ENCODE measurements around the gene PSG6. TPM values are rescaled to one million over a fixed set of nuclear protein-coding genes. Genes with fewer than 3 reads are reported as not detected.
"Not testable (repeated sequence)": the region's sequence is repeated elsewhere in the genome, so short reads cannot be mapped to it uniquely, and the experiment has no call there.

PSG6 gene
- total and polyA plus RNA-seq, 8 donors, result not detected

DNA sequence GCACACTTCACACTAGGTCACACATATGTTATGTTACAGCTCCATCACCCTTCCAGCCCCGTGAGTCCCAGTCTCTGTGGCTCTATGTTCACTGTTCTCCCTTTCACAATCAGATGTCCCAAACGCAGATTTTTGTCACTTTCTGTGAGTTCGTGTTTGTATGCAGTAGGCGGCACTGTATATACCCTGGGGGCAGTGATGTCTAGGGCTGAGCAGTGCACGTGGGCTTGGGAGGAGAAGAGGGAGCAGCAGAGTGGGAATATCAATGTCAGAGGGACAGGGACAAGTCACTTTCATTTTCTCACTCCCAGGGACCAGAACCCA lies 60.2 kb downstream of the PSG6 start:
- intact Hi-C loops (cut with DNase I; ENCODE audit: low total_unique reads), result no loop called here
- WGBS, 5 donors, result 65 to 72% (median 71%) methylated on average over 5 of the region's 5 CpGs
- no peaks in the 10 kb centered on the region for H3K27me3 ChIP-seq
- no peak overlapping the region for H3K4me3 ChIP-seq
- H3K4me1 ChIP-seq, result no peaks in the 10 kb centered on the region
- DNase-seq, result no peak
- no peaks in the 10 kb centered on the region for H3K36me3 ChIP-seq
- no peak overlapping the region for H3K27ac ChIP-seq
- TF ChIP-seq POLR2AphosphoS5 (IDR thresholded peaks at IDR 0.05), result no peak
- TF ChIP-seq, protein P1, sequence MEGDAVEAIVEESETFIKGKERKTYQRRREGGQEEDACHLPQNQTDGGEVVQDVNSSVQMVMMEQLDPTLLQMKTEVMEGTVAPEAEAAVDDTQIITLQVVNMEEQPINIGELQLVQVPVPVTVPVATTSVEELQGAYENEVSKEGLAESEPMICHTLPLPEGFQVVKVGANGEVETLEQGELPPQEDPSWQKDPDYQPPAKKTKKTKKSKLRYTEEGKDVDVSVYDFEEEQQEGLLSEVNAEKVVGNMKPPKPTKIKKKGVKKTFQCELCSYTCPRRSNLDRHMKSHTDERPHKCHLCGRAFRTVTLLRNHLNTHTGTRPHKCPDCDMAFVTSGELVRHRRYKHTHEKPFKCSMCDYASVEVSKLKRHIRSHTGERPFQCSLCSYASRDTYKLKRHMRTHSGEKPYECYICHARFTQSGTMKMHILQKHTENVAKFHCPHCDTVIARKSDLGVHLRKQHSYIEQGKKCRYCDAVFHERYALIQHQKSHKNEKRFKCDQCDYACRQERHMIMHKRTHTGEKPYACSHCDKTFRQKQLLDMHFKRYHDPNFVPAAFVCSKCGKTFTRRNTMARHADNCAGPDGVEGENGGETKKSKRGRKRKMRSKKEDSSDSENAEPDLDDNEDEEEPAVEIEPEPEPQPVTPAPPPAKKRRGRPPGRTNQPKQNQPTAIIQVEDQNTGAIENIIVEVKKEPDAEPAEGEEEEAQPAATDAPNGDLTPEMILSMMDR (IDR thresholded peaks at IDR 0.05), result no peak
- TF ChIP-seq POLR2A (IDR thresholded peaks at IDR 0.05), result no peak
- TF ChIP-seq EP300 (IDR thresholded peaks at IDR 0.05), result no peak
- no peaks in the 10 kb centered on the region for H3K9me3 ChIP-seq

DNA sequence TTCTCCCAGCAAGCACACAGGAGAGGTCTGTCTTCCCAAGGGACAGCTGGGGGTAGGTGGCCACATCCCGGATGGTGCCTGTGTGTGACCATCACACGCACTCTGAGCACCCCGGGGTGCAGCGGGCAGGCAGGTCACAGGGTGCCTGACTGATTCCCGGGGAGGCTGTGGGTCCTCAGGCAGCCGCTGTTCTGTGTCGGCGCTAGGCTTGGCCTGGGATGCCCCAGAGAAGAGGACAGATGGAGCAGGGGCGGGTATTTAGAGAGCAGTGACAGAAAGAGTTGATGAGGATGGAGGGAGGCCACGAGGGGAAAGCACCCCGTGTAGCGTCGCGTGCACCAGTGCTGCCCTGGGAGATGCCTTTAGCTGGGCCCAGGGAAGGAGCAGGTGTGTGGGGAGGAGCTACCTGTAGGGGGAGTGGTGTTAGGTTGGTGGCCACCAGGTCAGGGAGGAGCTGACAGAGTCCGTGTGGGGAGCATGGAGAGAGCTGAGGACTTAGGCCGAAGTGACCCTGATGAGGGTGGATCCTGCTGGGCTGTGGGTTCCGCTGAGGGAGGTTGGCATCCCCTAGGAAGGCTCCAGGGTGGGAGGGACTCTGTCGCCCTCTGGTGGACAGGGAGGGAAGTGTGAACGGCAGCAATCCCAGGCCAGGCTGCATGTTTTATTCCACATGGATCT lies 60.7 kb downstream of the PSG6 start:
- TF ChIP-seq, protein P1 (IDR thresholded peaks at IDR 0.05), result peak in 2 of 7 experiments; percentile 19 to 26
- WGBS, 5 donors, result 77 to 84% (median 80%) methylated on average over 19 of the region's 19 CpGs
- H3K27ac ChIP-seq; H3K9me3 ChIP-seq; H3K4me3 ChIP-seq; H3K4me1 ChIP-seq; DNase-seq; H3K27me3 ChIP-seq; H3K36me3 ChIP-seq; intact Hi-C loops (cut with DNase I; ENCODE audit: low total_unique reads): not testable (repeated sequence)

DNA sequence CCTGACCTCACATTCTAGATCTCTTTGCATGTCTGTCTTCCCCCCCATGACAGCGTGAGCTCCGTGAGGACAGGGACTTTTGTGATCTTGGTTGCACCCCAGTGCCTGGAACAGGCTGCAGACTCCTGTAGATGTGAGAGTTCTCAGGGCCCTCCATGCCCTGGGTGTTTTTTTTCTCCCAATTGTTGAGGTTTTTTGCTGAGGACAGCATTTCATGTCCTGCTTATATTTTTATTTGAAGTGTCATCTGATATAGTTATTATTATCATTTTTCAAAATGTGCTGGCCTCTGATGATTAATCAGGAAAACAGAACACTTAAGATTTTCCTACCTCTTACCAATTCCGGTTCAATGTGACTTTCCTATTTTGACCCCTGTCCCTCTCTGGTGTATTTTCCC lies 62.9 kb downstream of the PSG6 start:
- H3K4me3 ChIP-seq; H3K36me3 ChIP-seq; H3K9me3 ChIP-seq; H3K27me3 ChIP-seq; H3K27ac ChIP-seq; DNase-seq; H3K4me1 ChIP-seq; intact Hi-C loops (cut with DNase I; ENCODE audit: low total_unique reads): not testable (repeated sequence)
- WGBS, 5 donors, result 78 to 92% (median 82%) methylated on average over 1 to 3 of the region's 3 CpGs

DNA sequence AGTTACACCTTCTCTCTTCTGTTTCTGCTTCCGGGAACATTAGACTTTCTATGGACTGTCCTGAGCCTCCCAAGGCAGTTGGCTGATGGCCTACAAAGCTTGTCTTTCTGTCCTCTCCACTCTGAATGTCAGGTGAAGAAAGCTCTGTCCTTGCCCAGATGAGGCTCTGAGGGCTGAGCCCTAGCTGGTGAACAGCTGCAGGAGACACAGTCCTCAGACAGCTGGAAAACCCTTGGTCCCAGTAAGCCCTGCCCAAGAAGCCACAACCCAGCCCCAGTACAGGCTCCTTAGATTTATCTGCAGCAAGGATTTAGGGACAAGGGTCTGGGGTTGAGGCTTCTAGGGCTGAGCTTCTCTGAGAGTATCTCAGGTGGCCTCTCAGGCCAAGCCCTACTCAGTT lies 64.5 kb downstream of the PSG6 start:
- WGBS, 5 donors, result 88 to 94% (median 91%) methylated on average over 1 of the region's 1 CpG
- H3K4me3 ChIP-seq; H3K36me3 ChIP-seq; H3K27ac ChIP-seq; H3K27me3 ChIP-seq; intact Hi-C loops (cut with DNase I; ENCODE audit: low total_unique reads); DNase-seq; H3K4me1 ChIP-seq; H3K9me3 ChIP-seq: not testable (repeated sequence)

DNA sequence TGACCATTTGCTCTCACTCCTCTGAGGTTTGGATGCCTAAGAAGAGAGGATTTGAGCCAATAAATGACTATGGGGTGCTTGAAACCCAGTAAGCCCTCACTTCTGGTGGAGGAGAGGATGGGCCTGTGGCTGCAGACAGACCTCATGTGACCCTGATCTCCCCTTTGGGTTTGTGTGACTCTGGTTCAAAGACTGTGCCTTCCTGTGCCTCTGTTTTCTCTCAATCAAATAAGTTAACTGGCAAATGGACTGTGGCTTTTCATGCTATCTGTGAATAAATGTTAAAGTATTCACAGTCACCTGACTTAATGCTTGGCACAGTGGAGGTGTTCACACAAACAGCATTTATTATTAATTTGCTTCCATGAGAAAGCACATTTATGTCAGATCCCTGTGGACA lies 64.9 kb downstream of the PSG6 start:
- H3K4me1 ChIP-seq; H3K27ac ChIP-seq; H3K27me3 ChIP-seq; H3K9me3 ChIP-seq; H3K36me3 ChIP-seq; intact Hi-C loops (cut with DNase I; ENCODE audit: low total_unique reads); DNase-seq; H3K4me3 ChIP-seq: not testable (repeated sequence)

Other genes with a start within 250 kb of the PSG6 start
- not detected for gene PSG3, start 177.4 kb downstream of the PSG6 start, total RNA-seq
- not detected for gene PSG3, start 177.4 kb downstream of the PSG6 start, polyA plus RNA-seq
- gene PSG8, start 152.2 kb downstream of the PSG6 start, total RNA-seq, result not detected
- under 1 TPM in 1 of 3 donors, not detected in 2; 0.05 TPM for gene PSG8, start 152.2 kb downstream of the PSG6 start, polyA plus RNA-seq
- not detected for gene PSG1, start 38.2 kb downstream of the PSG6 start, total RNA-seq
- gene PSG1, start 38.2 kb downstream of the PSG6 start, polyA plus RNA-seq, result not detected
- gene PSG7, start 19.3 kb upstream of the PSG6 start, total RNA-seq, result not detected
- not detected for gene PSG7, start 19.3 kb upstream of the PSG6 start, polyA plus RNA-seq
- gene PSG11, start 108.6 kb upstream of the PSG6 start, total RNA-seq, result not detected
- not detected for gene PSG11, start 108.6 kb upstream of the PSG6 start, polyA plus RNA-seq
- gene PSG2, start 164.8 kb upstream of the PSG6 start, total RNA-seq, result not detected
- not detected for gene PSG2, start 164.8 kb upstream of the PSG6 start, polyA plus RNA-seq

Data from stomach (tissue), 9 donors.